Measurements from ENCODE around the gene CAPZA1.

DNA sequence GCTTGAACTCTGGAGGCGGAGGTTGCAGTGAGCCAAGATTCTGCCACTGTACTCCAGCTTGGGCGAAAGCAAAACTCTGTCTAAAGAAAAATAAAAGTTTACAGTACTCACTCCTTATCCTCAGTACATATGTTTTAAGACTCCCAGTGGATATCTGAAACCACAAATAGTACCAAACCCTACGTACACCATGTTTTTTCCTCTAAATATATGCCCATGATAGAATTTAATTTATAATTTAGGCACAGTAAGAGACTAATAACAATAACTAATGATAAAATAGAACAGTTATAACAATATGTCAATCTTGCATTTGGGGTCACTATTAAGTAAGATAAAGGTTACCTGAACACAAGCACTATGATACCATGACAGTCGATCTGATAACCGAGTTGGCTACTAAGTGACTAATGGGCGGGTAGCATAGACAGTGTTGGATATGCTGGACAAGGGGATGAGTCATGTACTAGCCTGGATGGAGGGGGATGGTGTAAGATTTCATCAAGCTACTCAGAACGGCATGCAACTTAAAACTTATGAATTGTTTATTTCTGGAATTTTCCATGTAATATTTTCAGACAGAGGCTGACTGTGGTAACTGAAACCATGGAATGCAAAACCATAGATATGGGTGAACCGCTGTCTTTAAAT lies 44.4 kb upstream of the CAPZA1 start:
- TF ChIP-seq ISL1 (CRISPR knock-in tag; IDR thresholded peaks at IDR 0.05) (peak; percentile 77), ZFP3 (CRISPR knock-in tag; IDR thresholded peaks at IDR 0.05) (no peak), RARB (CRISPR knock-in tag; IDR thresholded peaks at IDR 0.05) (no peak), CSDC2 (CRISPR knock-in tag; IDR thresholded peaks at IDR 0.05) (no peak), ARNTL (CRISPR knock-in tag; IDR thresholded peaks at IDR 0.05; ENCODE audit: borderline replicate concordance, low read depth) (no peak), SNAI2 (CRISPR knock-in tag; IDR thresholded peaks at IDR 0.05) (no peak), TCF4 (CRISPR knock-in tag; IDR thresholded peaks at IDR 0.05; ENCODE audit: borderline replicate concordance) (no peak), ZNF565 (CRISPR knock-in tag; conservative IDR thresholded peaks at IDR 0.05; ENCODE audit: low read depth) (no peak), TOX (CRISPR knock-in tag; IDR thresholded peaks at IDR 0.05; ENCODE audit: borderline replicate concordance) (no peak), BACH2 (CRISPR knock-in tag; IDR thresholded peaks at IDR 0.05; ENCODE audit: borderline replicate concordance) (no peak)
- TF ChIP-seq, protein P1, sequence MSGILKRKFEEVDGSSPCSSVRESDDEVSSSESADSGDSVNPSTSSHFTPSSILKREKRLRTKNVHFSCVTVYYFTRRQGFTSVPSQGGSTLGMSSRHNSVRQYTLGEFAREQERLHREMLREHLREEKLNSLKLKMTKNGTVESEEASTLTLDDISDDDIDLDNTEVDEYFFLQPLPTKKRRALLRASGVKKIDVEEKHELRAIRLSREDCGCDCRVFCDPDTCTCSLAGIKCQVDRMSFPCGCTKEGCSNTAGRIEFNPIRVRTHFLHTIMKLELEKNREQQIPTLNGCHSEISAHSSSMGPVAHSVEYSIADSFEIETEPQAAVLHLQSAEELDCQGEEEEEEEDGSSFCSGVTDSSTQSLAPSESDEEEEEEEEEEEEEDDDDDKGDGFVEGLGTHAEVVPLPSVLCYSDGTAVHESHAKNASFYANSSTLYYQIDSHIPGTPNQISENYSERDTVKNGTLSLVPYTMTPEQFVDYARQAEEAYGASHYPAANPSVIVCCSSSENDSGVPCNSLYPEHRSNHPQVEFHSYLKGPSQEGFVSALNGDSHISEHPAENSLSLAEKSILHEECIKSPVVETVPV (CRISPR knock-in tag; IDR thresholded peaks at IDR 0.05): no peak
- TF ChIP-seq, protein P2, sequence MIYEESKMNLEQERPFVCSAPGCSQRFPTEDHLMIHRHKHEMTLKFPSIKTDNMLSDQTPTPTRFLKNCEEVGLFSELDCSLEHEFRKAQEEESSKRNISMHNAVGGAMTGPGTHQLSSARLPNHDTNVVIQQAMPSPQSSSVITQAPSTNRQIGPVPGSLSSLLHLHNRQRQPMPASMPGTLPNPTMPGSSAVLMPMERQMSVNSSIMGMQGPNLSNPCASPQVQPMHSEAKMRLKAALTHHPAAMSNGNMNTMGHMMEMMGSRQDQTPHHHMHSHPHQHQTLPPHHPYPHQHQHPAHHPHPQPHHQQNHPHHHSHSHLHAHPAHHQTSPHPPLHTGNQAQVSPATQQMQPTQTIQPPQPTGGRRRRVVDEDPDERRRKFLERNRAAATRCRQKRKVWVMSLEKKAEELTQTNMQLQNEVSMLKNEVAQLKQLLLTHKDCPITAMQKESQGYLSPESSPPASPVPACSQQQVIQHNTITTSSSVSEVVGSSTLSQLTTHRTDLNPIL (CRISPR knock-in tag; IDR thresholded peaks at IDR 0.05; ENCODE audit: low read depth): no peak
